ENCODE results near the gene NDUFB6.
"Not testable (repeated sequence)": the region's sequence is repeated elsewhere in the genome, so short reads cannot be mapped to it uniquely, and the experiment has no call there.

NDUFB6 gene

DNA sequence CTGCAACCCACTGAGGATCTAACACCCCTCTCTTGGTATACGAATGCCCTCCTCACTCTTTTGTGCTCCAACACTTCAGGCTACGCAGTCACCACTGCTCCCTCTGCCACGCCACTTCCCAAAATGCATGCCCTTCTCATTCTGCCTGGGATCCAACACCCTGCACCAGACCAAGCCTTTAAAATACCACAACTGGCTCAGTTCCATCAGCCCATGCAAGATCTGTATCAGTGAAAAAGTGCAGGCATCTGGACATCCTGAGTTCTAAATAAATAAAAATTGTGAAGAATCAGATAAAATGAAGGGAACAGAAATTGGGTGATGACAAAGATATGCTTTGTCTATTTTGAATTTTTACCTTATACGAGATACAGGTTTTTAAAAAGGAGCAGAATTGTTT is 2.7 kb downstream of the NDUFB6 start:
- no peak for DNase-seq

DNA sequence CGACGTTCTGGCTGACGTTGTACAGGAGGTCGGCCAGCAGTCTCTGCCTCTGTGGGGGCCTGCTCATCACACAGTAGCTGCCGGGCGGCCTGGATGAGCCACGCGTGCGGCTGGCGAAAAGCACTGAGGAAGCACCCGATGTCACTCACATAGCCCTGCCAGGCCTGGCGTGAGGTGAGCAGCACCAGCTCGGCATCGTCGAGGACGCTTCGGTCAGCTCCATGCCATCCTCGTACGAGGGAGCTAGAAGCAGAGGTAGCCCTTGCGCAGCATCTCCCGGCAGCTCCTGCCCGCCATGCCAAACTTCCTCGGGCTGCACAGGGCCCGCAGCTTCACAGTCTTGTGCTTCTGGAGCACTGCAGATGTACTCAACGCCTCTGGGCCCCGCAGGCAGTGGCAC is 6.2 kb downstream of the NDUFB6 start:
- no peak for DNase-seq

DNA sequence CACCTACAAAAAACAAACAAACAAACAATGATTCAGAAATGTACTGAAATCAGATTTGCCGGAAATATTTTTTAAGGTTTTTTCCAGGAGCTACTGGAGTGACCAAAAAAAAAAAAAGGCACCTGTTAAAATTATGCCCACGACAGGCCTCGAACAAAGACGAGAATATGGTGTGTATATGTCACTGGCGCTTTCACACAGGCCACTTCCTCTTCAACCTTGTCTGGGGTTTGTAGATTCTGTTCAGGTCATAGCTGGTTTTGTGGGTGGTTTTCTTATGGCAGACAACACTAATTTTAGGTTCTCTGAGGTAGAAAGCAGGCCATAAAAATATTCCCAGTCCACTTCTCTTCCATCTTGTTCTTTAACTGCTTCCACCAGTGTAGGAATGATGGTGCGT is 7.0 kb downstream of the NDUFB6 start:
- DNase-seq: no peak

DNA sequence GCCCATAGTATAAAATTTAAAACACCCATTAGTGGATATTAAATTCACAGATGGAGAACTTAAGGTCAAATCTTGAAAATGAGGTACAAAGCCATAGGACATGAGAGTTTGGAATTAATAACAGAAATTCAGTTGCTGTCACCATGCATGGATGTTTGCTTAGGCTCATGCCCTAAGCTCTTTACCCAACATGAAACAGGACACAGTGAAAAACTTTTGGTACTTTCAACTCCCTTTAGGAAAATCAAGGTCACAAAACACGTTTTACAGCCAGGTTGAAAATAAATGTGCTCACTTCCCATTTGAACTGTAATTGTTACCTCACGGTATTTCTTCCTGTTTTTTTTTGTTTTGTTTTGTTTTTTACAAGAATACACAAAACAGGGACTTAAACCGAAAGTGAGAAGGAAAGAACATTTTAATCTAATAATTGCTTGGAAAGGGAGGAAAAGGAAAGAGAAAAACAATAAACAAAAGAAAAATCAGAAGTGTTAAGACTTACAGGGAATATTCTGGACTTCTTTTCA is 14.5 kb downstream of the NDUFB6 start:
- no peak for DNase-seq

DNA sequence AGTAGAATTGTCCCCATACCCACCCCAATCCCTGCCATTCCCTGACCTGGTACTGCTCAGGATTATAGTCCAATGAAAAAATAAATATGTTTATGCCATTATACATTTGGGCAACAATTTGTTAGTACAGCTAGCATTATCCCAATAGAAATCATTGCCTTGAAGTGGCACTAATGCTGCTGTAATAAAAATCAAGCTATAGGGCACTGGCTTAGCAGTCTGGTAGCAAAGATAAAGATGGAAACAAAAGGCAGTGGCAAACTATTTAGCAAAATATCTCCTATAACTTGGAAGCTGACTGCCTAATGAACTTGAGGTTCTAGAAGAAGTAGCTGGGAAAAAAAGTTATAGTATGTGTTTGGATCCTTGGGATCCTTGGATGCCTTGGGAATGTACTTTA is 18.4 kb downstream of the NDUFB6 start:
- DNase-seq: no peak

DNA sequence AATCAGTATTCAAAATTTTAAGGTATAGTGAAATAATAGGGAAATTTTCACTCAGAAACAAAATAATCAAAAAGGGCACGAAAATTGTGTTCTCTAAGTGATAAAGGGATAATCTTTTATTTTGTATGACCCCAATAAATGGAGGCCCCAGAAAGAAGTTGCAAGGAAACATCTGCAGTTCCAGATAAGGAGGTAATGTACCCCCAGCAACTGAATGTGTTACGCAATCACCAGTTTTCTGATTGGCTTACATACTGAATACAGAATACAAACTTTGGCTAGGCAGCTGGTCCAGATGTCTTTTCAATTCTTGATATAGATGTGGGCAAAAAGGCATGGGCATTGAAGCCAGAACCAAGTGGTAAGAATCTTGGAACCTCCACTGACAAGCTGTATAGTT is 18.9 kb downstream of the NDUFB6 start:
- no peak for DNase-seq

DNA sequence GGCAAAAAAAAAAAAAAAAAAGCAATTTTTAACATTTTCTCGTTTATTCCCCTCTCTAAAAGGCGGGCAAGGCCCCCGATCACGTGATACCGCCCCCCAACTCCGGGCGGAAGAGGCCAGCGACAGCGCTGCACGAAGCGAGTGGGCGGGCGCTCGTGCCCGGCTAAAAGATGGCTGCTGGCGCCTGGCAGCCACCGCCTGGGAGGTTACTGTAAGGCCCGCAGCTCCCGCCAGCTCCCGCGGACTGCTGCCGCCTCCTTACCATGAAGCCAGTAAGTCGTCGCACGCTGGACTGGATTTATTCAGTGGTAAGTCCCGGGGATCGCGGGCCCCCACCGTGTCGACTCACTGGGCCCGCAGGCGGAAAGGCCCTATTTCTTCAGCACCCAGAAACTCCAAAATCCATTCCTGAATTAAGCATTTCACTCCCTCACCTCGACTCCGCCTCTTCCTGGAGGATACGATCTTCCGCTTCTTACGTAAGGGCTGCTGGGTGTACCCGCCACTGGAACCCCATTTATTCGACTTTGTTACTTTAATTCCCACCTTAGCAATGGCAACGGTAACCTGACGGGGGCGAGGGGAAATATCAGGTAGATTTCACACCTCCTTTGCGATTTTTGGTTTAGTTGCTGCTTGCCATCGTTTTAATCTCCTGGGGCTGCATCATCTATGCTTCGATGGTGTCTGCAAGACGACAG is 20.6 kb downstream of the NDUFB6 start, which contains the start of the genes SMIM27 and TOPORS:
SMIM27 (plus strand) TSS at position 156 of the 701 bp plus-strand sequence; CDS start at position 264, 108 bp downstream.
TOPORS (minus strand) TSS at position 415 of the 701 bp plus-strand sequence; CDS start at position 265, 150 bp downstream.
- peak; percentile 90 for DNase-seq

DNA sequence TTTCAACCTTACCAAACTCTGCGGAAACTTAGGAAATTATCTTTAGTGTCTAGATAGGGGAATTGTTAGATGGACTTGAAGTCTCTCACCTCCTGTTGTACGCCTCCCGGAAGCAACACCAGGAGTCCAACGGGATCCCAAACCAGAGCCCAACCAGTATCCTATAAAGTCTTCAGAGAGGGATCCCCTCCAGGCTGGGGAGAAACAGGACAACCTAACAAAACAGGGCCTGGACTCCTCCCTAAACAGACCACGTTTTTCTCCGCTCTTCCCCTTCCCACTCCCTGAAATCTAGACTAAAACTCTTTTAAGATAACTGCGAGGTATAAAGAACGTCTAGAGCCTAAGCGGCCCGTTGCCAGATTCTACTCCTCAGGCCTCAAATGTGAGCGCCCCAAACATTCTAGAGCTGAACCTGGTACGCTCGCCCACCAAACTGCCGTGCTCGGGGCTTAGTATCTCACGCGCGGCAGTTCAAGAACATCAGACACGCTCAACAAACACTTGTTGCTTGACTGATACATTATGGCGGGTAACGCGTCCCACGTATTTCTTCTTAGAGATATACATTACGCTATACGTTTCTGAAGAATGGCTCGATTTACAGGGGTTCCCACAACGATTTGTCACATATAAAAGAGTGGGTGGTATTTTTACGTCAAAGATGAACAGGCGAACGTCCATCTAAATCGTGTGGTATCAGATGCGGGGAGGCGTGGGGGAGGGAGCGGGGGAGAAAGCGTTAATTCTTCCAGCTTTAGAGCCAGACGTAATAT is 21.5 kb downstream of the NDUFB6 start:
- DNase-seq: peak; percentile 49

DNA sequence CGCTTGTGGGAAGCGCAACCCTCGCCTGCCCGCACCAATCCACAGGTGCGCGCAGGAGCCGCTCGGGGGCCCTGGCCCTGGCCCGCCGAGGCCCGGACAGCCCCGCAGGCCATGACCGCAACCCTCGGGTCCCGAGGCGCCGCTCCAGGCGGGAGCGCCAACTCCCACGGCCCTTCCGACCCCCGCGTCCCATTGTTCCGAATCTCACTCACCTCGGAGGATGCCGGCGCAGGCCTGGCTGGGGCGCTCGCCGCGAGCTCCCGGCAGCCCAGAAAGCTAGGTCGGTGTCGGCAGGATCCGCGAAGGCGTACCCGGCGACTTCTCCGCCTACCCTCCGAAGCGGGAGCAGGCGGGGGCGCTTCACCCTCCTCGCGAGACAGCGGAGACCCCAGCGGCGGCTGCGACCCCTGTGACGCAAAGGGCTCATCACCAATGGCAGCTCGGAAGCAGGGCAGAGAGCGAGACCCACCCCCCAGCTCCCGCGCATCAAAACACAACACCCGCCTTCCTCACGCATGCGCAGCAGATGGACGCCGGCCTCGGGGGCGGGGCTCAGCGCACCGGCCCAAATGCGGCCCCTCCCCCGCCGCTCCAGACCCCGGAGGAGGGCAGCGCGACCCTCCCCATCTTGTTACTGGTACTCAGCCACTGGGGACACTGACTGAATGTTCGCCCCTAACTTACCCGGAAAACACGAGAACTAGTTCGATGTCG is 22.2 kb downstream of the NDUFB6 start:
- peak; percentile 84 for DNase-seq

DNA sequence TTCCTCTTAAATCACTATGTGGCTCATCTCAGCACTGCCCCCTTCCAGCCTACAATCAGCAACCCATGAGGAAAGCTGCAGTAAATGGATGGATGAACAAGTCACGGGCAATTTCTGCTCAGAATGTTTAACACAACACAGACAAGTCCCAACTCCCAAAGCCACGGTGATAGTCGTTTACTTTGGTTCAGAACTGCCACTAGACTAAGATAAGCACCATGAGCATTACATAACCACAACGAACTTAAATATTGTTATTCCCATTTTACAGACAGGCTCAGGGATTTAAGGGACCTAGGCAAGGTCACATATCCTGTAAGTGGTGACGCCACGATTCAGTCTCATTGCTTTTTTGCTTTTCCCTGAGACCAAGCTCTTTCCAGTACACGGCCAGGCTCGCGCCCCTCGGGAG is 22.8 kb downstream of the NDUFB6 start:
- DNase-seq: peak; percentile 4

DNA sequence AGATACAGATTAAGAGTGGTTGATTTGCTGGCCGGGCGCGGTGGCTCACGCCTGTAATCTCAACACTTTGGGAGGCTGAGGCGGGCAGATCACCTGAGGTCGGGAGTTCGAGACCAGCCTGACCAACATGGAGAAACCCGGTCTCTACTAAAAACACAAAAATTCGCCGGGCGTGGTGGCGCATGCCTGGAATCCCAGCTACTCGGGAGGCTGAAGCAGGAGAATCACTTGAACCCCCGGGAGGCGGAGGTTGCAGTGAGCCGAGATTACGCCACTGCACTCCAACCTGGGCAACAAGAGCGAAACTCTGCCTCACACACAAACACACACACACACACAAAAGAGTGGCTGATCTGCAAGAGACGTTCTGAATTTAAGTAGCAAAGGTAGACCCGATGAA is 24.7 kb downstream of the NDUFB6 start:
- DNase-seq: not testable (repeated sequence)

DNA sequence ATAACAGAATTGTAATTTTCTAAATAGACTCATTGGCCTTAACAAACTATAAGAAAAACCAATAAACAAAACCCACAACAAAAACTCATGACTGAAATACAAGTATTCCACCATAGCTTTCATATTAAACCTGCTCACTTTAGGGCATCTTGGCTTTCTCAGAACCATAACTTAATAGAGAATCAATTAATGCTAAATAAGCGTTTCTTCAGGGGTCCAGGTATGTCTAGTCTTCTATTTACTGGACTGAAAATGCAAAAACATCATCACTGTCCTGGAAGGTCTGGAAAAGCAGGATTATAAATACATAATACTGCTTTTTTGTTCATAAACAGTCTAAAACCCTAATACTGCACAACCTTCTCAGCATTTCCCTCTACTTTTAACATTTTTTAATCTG is 27.1 kb downstream of the NDUFB6 start:
- no peak for DNase-seq

DNA sequence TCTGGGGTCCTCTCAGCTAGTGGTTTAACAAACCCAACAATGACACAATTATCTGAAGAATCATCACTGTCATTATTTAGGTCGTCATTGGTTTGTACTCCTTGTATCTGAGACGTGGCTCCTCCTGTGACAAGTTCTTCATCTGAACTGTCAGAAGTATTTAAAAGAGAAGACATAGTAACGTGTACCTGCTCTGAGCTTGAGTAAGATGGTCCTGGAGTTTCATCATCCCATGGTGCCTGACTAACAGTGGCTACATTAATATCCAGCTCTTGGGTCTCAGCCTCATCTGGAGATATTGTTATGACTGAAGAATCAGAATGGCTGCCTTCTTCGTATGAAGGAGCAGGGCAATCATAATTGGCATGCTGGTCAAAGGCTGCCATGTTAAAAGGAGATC is 29.9 kb downstream of the NDUFB6 start:
- DNase-seq: no peak

DNA sequence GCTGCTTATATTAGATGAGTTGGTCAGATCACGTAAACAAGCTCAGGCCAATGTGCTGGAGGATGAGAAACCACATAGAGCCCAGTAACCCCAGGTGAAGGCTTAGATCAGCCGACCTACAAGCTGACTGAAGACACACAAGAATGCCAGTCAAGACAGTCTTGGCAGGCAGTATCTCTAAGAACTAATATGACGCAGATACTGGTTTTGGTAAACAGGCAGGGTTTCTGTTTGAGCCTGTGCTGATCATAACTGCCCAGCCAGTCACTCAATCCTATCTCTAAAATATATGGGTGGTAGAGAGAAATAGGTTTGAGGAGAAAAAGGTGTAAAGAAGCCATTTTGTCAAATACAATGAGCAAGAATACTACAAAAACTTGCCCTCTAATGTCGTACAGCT is 39.1 kb downstream of the NDUFB6 start:
- no peak for DNase-seq

DNA sequence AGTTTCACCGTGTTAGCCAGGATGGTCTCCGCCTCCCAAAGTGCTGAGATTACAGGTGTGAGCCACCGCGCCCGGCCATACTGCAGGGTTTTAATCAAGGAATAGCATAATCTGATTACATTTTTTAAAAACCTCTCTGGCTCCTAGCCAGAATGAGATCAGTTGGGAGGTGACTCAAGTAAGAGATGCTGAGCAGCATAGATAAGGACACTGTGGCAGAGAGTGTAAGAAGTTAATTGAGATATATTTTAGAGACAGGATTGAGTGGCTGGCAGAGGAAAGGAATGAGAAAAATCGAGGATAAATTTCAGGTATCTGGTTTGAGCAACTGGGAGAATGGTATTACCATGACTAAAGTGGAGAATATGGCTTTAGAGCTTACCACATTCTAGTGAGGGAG is 39.6 kb downstream of the NDUFB6 start:
- DNase-seq: no peak

DNA sequence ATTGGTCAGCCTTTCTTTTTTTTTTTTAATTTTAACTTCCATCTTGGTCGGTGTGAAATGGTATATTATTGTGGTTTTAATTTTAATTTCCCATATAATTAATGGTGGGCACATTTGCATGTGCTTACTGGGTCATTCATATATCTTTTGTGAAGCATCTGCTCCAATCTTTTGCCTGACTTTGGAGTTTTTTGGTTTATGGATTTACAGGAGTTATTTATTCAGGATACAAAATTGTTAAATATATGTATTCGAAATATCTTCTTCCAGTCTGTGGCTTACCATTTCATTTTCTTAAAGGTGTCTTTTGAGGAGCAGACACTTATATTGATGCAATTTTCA is 46.3 kb downstream of the NDUFB6 start:
- no peak for DNase-seq

DNA sequence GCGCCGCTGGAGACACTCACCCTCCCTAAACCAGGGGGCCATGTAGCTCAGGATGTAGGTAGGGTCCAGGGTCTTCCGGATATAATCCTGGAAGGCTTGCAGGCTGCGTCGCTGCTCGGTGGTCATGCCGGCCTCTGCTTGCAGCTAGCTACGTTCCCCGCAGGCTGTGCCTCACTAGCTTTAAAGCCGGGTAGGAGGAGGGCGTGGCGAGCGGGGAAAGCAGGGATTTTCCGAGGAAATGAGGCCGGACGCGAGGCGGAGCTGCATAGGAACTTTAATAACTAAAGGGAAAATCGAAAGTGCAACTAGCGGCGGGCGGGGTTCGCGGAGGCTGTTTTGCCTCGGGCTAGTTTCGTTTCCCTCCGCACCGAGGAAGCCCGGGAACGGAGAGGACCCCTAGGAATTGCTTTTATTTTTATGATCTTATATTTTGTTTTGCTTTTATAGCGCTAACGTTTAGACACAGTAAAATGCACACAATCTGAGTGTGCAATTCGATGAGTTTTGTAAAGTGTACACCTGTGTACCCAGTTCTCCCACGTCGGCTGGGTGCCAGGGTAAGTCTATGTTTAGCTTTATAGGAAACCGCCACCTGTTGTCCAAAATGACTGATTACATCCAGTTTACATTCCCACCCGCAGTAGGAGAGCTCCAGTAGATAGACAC is 46.8 kb downstream of the NDUFB6 start, which contains the start of gene RIGI:
RIGI (minus strand) TSS at position 156 of the 666 bp plus-strand sequence; CDS start at position 126, 30 bp downstream.
- DNase-seq: peak; percentile 94

DNA sequence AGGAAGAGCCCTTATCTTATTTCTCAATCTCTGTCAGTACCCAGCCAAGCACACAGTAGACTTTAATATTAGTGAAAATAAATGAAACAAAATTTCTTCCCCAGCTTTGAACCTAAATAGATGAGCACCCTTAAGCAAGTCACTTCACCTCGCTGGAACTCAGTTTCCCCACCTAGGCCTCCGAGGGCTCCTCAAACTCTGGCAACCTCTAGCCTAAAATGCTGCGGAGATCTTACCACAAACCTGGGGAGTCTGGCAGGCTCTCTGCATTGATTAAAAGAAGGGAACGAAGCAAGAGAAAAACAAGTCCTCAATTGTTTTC is 47.3 kb downstream of the NDUFB6 start:
- no peak for DNase-seq

DNA sequence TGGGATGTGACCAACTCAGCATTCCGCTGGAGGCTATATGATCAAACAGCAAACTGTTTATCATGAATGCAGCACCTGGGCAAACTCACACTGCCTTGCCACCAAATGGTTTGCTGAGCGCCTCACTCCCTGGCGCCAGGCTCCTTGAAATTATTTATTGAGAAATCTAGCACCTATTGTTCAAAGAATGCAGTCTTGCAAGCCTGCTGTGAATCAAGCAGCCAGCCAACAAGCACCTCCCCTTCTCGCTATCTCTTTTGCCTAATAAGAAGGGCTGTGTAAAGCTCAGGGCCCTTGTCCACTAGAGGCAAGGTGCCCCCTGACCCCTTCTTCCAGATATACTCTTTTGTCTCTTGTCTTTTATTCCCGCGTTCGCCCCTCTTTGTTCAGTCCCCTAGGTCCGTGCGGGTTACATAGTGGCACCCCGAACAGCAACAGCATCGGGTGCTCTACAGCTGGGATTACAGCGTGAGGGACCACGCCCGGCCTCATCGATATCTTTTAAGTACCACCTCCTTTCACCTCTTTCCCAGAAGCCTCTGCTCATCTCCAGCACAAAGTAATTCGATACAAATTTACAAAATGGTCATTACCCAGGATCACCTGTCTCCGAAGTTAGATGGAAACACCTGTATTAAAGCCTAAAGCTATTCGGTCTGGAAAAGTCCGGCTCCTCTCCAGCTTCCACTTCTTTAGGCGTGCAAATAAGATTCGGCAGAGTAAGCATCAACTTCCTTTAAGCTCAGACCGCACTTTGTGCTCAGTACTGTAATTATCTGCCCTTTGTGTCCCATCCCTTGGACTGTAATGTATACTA is 47.9 kb downstream of the NDUFB6 start:
- DNase-seq: peak; percentile 24

DNA sequence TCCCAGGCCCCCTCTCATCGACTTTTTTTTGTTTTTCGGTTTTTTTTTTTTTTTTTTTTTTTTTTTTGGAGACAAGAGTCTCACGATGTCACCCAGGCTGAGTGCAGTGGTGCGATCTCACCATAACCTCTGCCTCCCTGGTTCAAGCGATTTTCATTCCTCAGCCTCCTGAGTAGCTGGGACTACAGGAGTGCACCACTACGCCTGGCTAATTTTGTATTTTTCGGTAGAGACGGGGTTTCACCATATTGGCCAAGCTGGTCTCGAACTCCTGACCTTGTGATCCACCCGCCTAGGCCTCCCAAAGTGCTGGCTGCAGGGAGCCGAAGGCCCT is 48.4 kb downstream of the NDUFB6 start:
- DNase-seq: not testable (repeated sequence)

DNA sequence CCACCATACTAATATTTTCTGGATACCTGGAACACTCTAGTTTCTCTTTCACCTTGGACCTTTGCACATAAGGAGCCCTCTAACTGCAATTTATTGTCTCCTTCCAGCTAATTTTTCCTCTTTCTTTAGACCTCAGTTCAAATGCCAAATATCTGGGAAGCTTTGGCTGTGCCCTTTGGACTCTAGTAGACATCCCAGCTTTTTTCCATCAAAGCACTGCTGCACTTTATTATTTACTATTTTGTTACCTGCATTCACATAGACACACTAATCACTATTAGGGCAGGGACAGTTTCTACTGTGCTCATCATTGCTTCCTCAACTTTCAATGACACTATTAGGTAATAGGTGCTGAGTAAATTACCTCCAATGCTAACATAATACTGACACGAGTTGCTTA is 49.0 kb downstream of the NDUFB6 start:
- DNase-seq: no peak

DNA sequence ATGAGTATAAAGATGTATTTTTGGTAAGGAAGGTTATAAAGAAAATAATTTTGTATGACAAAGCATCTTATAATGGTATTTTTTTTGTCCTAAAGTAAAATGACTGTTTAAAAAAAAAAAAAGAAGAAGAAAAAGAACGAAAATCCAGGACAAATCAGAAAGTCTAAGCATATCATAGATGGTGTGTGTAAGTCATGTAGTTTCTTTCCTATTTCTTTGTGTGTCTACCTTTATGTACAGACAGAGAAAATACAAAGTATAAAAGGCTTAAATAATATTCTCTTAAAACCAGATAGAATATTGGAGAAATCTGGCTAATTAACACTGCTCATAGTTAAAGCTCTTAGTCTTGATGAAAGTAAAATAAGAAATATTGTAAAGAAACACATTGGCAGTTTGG is 54.7 kb downstream of the NDUFB6 start:
- DNase-seq: no peak
